GM12892 (cell line): ENCODE measurements around the gene NXPH3.

Experiments used
- DNase-seq: peaks from one replicate; pipeline ENCODE4 v3.0.0; 2011; ENCODE audit not compliant: insufficient read length
- FAIRE-seq: peaks from 2 replicates; lab custom pipeline; 2011; peaks lifted over from hg19 to GRCh38; lab: Jason Lieb, UNC
- POLR2A ChIP-seq: IDR thresholded peaks from 2 replicates; pipeline ENCODE4 v1.6.1; 2011; ENCODE audit warnings: low read depth, low read length, control low read depth
- POLR2AphosphoS5 ChIP-seq: IDR thresholded peaks from 2 replicates; pipeline ENCODE4 v1.6.1; 2011; ENCODE audit warnings: low read depth, low read length, control low read depth
- TAF1 ChIP-seq: IDR thresholded peaks from 2 replicates; pipeline ENCODE4 v1.6.1; 2011; ENCODE audit warnings: low read depth, mild to moderate bottlenecking, control low read depth, low read length, borderline replicate concordance

The NXPH3 gene

GRCh38 chr17:49578952-49579500 is 3.4 kb downstream of the NXPH3 start:
- FAIRE-seq (no peak), DNase-seq (no peak)
- TF ChIP-seq POLR2AphosphoS5 (no peak), TAF1 (no peak), POLR2A (no peak)

GRCh38 chr17:49579522-49579921 is 3.9 kb downstream of the NXPH3 start:
- FAIRE-seq = no peak

GRCh38 chr17:49580055-49580721 is 4.5 kb downstream of the NXPH3 start:
- DNase-seq = no peak
- TF ChIP-seq POLR2AphosphoS5 (no peak), POLR2A (no peak), TAF1 (no peak)
- FAIRE-seq = no peak

More at GRCh38 chr17:49579522-49579921, 3.9 kb downstream of the NXPH3 start:
- TF ChIP-seq POLR2A (no peak), POLR2AphosphoS5 (no peak), TAF1 (no peak)
- no peak for DNase-seq

- DNase-seq = no peak
- TF ChIP-seq TAF1 (no peak), POLR2A (no peak), POLR2AphosphoS5 (no peak)
- no peak for FAIRE-seq
Observed at GRCh38 chr17:49580981-49581647, 5.4 kb downstream of the NXPH3 start.

GRCh38 chr17:49581648-49581998 is 6.0 kb downstream of the NXPH3 start:
- FAIRE-seq = no peak
- DNase-seq = no peak
- no peak for TF ChIP-seq POLR2A
- TF ChIP-seq TAF1 = no peak
- no peak for TF ChIP-seq POLR2AphosphoS5

GRCh38 chr17:49582055-49582722 is 6.5 kb downstream of the NXPH3 start:
- FAIRE-seq = no peak
- no peak for TF ChIP-seq POLR2AphosphoS5
- no peak for TF ChIP-seq POLR2A
- TF ChIP-seq TAF1 = no peak

GRCh38 chr17:49582789-49583188 is 7.1 kb downstream of the NXPH3 start:
- no peak for TF ChIP-seq TAF1
- no peak for DNase-seq
- no peak for FAIRE-seq

More at GRCh38 chr17:49582055-49582722, 6.5 kb downstream of the NXPH3 start:
- DNase-seq = no peak

- TF ChIP-seq POLR2A (no peak), POLR2AphosphoS5 (no peak), TAF1 (no peak)
- no peak for FAIRE-seq
Observed at GRCh38 chr17:49583226-49583625, 7.6 kb downstream of the NXPH3 start.

GRCh38 chr17:49583889-49584288 is 8.2 kb downstream of the NXPH3 start:
- no peak for FAIRE-seq
- DNase-seq = no peak
- no peak for TF ChIP-seq TAF1

More at GRCh38 chr17:49583226-49583625, 7.6 kb downstream of the NXPH3 start:
- no peak for DNase-seq

- FAIRE-seq (no peak), DNase-seq (no peak)
- TF ChIP-seq POLR2AphosphoS5 (no peak), TAF1 (no peak), POLR2A (no peak)
Observed at GRCh38 chr17:49585422-49586027, 9.9 kb downstream of the NXPH3 start.

GRCh38 chr17:49587366-49588073 is 11.8 kb downstream of the NXPH3 start:
- TF ChIP-seq POLR2AphosphoS5 = no peak
- no peak for TF ChIP-seq POLR2A
- TF ChIP-seq TAF1 = no peak
- DNase-seq (no peak), FAIRE-seq (no peak)

GRCh38 chr17:49588312-49588711 is 12.6 kb downstream of the NXPH3 start:
- DNase-seq (no peak), FAIRE-seq (no peak)
- TF ChIP-seq TAF1 = no peak
- no peak for TF ChIP-seq POLR2AphosphoS5
- no peak for TF ChIP-seq POLR2A
